ENCODE results near the gene MPZL2. TPM values are rescaled to one million over a fixed set of nuclear protein-coding genes. Genes with fewer than 3 reads are reported as not detected.

MPZL2 gene
- total RNA-seq, 1 experiment from 2014 or later, result 0.26 TPM

DNA sequence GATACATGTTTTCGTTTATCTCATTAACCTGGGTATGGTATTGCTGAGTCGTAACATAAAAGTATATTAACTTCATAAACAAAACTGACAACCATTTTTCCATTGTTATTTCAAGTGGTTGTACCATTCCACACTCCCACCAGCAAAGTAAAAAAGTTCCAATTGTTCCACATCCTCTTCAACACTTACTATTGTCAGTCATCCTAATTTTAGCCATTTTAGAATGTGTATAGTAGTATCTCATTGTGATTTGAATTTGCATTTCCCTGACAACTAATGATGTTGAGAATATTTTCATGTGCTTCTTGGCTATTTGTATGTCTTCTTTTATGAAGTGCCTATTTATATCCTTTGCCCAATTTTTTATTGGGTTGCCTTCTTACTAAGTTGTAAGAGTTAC lies 30.0 kb upstream of the MPZL2 start:
- Histone ChIP-seq H2BK20ac (ENCODE audit: low read depth, low read length, poor library complexity, severe bottlenecking) (no peak overlapping the region), H3K4me2 (ENCODE audit: insufficient read depth, insufficient read length, low read length) (no peak overlapping the region), H3K27me3 (ENCODE audit: insufficient read depth, low read length) (no peaks in the 10 kb centered on the region), H3K27ac (ENCODE audit: insufficient read length, low read depth, low read length) (no peak overlapping the region), H2BK15ac (ENCODE audit: low read depth, low read length) (no peak overlapping the region), H2AK5ac (ENCODE audit: insufficient read length, low read length) (no peak overlapping the region), H3K18ac (ENCODE audit: insufficient read length, low read depth, low read length) (no peak overlapping the region), H3K14ac (ENCODE audit: insufficient read depth, low read length) (no peak overlapping the region), H4K5ac (ENCODE audit: insufficient read length, low read depth, low read length) (no peak overlapping the region), H2BK12ac (ENCODE audit: insufficient read length, low read depth, low read length) (no peak overlapping the region), H3T11ph (ENCODE audit: low read length) (no peak overlapping the region), H3K79me2 (ENCODE audit: insufficient read depth, low read length) (no peaks in the 10 kb centered on the region), H2BK120ac (ENCODE audit: low read depth, low read length, poor library complexity, severe bottlenecking) (no peak overlapping the region), H3K23me2 (ENCODE audit: insufficient read length, low read depth, low read length, poor library complexity, severe bottlenecking) (no peaks in the 10 kb centered on the region), H3K56ac (ENCODE audit: insufficient read length, low read depth, low read length) (no peak overlapping the region), H3K23ac (ENCODE audit: insufficient read length, low read depth, low read length) (no peak overlapping the region), H3K79me1 (ENCODE audit: insufficient read depth, low read depth, low read length, poor library complexity, severe bottlenecking) (no peaks in the 10 kb centered on the region), H4K20me1 (ENCODE audit: control insufficient read depth, insufficient read depth, insufficient read length) (no peaks in the 10 kb centered on the region), H3K4ac (ENCODE audit: low read depth, low read length) (no peak overlapping the region), H2AFZ (ENCODE audit: low read length) (no peak overlapping the region), H3K4me1 (ENCODE audit: insufficient read depth, low read length) (no peaks in the 10 kb centered on the region), H4K91ac (ENCODE audit: insufficient read length, low read depth, low read length) (no peak overlapping the region), H2BK5ac (ENCODE audit: insufficient read length, low read length) (no peak overlapping the region), H4K8ac (replicated peaks; ENCODE audit: insufficient read length, low read depth, low read length) (no peak overlapping the region), H3K9me3 (ENCODE audit: control insufficient read depth, low read depth, low read length) (no peaks in the 10 kb centered on the region), H3K9ac (ENCODE audit: extremely low read depth, insufficient read length, low read length) (no peak overlapping the region)
- Mint-ChIP-seq H3K4me1 (peaks cover 4% of the 10 kb centered on the region in 2 experiments; a peak in 3 of 4 replicates), H3K4me3 (no peak overlapping the region), H3K9me3 (no peaks in the 10 kb centered on the region), H3K36me3 (ENCODE audit: insufficient read depth in 1 of 3, low read depth in 3 of 3) (no peaks in the 10 kb centered on the region), H3K27me3 (ENCODE audit: low read depth) (peaks cover 23% of the 10 kb centered on the region), H3K27ac (no peak overlapping the region)
- TF ChIP-seq, protein P1, sequence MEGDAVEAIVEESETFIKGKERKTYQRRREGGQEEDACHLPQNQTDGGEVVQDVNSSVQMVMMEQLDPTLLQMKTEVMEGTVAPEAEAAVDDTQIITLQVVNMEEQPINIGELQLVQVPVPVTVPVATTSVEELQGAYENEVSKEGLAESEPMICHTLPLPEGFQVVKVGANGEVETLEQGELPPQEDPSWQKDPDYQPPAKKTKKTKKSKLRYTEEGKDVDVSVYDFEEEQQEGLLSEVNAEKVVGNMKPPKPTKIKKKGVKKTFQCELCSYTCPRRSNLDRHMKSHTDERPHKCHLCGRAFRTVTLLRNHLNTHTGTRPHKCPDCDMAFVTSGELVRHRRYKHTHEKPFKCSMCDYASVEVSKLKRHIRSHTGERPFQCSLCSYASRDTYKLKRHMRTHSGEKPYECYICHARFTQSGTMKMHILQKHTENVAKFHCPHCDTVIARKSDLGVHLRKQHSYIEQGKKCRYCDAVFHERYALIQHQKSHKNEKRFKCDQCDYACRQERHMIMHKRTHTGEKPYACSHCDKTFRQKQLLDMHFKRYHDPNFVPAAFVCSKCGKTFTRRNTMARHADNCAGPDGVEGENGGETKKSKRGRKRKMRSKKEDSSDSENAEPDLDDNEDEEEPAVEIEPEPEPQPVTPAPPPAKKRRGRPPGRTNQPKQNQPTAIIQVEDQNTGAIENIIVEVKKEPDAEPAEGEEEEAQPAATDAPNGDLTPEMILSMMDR (conservative IDR thresholded peaks at IDR 0.05), result no peak
- DNase-seq, result no peak
- WGBS (ENCODE audit: extremely low coverage, insufficient read length, low lambda C conversion rate), result no CpG with 5 or more reads among the region's 2 CpGs

All from H9 (cell line).